ENCODE results near the gene RBSN.
A peak's percentile ranks its signal among the peaks of the same experiment; 100 is the strongest.

The RBSN gene

DNA sequence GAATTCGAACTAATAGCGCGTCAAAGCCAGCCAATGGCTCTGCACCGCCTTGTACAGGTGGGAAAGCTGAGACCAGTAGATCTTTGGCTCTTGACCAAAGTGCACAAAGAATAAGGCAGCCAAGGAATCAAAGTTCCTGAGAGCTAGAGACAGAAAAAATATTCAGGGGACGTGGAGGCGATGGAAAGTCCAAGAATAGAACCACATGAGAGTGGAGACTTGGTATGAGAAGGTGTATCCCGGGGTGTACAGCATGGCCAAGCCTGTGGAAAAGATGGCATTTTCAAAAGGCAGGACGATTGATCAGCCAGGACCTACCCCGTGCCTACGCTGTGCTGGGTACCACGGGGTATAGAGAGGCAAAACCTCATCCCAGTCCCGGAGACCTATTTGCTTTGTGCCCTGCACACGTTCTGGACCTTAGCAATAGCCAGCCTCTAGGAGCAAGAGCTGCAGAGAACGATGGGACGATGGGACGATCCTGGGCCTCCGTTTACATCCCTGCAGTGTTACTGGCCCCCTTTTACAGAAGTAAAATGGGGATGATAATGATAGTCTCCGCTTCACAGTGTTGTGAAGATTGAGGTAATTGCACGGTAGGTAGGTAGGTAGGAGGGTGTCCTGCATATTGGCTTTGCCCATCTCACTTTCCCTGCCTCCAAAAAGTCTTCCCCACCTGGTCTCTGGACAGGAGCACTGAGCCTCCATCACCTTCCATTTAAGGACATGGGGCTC is 583 bp upstream of the RBSN start:
- DNase-seq, result no peak

DNA sequence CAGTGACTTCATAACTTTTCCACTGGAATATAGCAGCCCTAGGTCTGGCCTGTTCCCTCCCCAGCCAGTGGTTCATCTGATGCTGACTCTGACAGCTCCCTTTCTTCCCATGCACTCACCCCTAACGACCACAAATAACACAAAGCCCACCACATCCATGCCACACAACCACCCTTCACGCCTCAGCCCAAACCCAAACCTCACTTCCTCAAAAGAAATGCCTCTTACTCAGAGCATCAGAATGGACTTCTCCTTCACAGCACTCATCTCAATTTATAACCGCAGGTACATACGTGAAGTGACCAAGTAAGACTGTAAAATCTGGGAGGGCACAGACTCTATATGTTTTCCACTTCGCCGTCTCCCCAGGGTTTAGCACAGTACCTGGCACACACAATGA is 1.1 kb downstream of the RBSN start:
- peak; percentile 33 to 49 for DNase-seq

DNA sequence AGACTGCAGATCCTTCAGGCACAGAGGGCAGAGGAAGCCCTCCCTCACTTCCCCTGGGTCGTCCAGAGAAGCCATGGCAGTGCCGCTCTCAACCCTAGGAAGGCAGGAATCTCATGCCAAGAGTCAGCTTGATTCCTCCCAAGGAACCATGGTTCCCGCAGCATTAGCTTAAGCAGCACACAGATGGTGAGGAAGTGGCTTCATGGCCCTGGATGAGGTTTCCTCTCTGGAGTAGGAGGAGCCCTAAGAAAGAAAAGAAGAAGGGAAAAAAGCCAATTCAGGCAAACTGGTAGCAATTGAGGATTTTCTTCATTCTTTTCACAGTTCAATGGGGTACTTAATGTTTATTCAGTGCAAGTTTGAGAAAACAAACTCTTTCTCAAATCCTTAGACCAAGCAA is 2.9 kb downstream of the RBSN start:
- peak in 1 of 2 experiments; percentile 32 for DNase-seq

DNA sequence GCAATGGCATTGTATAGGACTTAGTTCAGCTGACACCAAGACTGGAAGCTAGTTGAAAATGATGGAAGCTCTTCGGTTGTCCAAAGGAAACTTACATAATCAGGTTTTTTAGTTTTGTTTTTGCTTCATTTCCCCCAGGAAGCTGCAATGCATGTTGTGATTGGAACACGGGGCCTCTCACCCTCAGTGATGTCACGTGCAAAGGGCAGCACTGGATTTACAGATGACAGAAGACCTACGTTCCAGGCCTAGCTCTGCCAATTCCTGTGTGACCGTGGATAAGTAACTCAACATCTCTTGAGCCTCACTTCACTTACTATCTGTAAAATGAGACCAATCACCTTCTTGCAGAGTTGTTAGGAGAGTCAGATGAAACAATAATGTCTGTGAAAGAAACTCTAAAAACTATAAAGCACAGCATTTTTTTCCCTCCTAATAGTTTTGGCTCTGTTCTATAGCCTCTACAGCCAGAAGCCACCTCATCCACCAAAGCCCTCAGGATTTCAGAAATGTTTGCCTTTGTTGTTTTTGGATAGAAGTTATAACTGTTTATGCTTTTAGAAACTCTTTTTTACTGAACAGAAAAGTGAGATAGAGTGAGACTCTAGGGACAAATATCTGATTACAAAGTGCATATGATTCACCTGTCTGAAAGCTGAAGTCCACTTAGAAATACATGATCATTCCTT is 4.6 kb downstream of the RBSN start:
- DNase-seq, result no peak

DNA sequence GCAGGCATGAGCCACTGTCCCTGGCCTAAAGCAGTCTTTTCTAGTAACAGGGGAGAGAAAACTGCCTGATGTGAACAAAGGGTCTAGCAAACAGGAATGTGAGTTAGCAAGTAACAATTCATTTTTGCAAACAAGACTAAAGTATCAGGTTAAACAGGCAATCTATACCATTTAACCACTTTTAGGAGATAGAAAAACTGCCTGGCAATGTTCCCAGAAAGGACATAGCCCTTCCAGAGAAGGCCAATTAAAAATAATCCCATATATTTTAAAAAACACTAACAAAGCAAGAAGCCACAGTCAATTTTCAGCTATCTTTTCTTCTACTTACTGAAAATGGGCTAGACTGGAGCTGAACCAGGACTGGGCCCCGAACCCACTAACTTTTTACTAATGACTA is 6.3 kb downstream of the RBSN start:
- DNase-seq, result no peak

DNA sequence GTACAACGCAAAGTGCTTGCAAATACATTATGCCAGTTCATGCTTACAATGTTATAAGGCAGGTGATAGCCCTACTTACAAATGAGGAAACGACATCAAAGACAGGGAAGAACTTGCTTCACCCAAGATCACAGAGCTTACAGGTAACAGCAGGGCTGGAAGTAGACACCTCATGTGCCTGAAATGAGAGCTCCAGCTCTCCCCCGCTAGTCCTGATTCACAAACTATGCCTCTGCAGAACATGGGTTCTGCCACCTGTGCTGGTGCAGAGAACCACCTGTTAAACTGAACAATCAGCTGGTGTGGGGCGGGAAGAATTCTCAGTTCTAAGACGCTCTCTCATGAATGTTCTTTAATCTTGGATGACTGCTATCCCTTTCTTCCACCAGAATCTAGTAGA is 7.4 kb downstream of the RBSN start:
- DNase-seq, result no peak

DNA sequence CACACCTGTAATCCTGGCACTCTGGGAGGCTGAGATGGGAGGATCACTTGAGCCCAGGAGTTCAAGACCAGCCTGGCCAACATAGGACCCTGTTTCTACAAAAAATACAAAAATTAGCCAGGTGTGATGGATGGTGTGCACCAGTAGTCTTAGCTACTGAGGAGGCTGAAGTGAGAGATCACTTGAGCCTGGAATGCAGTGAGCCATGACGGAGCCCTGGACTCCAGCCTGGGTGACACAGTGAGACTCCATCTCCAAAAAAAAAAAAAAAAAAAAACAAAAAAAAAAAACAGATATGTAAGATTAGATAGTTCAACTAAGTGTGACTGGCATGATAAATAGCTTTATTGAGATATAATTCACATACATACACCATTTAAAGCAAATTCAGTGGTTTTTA is 9.7 kb downstream of the RBSN start:
- DNase-seq, result no peak

DNA sequence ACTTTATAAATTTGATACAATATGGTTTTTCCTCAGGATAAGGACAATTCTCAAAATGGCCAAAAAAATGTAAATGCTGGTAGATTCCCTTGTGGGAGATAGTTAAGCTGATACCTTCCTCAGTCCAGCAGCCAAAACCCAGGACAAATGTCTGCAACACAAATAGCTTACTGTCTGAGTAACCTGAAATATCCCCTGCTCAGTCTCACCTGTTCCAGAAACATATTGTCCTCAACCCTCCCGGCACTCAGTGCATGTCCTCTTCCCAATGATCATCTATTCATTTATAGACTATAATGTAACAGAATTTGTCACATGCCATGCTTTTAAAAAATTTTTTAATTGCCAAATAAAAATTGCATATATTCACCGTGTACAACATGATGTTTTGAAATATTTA is 12.2 kb downstream of the RBSN start:
- no peak for DNase-seq

DNA sequence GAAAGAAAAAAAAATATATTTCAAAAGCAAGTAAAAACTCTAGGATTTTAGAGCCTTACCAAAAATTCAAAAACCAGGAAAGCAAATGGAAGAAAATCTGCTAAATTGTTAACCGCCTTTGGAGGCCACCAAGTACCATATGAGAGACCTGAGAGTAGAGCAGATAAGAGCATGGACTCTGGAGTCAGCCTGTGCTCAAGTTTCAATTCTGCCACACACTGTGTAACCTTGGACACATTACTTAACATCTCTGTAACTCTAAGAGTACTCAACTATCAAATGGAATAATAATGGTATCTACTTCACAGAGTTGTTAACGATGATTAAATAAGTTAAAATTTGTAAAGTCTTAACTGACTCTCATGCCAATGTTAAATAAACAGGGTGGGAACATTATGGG is 12.7 kb downstream of the RBSN start:
- no peak for DNase-seq

DNA sequence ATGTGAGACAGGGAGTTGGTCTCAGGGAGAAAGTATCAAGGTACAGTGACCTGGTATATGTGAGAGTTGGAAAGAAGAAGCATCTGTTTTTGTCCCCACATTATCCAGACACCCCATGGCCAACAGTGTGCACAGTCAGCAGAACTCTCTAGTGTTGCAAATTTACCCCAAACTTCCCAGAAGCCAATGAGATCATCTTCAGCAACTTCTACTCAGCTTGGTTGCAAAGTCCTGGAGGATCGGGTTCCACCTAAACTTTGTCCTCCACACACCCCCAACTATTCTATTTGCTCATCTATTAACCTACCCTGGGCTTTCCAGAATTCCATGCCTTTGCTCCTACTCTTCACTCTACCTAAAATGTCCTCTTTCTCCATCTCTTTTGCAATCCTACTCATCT is 15.7 kb downstream of the RBSN start:
- no peak for DNase-seq

DNA sequence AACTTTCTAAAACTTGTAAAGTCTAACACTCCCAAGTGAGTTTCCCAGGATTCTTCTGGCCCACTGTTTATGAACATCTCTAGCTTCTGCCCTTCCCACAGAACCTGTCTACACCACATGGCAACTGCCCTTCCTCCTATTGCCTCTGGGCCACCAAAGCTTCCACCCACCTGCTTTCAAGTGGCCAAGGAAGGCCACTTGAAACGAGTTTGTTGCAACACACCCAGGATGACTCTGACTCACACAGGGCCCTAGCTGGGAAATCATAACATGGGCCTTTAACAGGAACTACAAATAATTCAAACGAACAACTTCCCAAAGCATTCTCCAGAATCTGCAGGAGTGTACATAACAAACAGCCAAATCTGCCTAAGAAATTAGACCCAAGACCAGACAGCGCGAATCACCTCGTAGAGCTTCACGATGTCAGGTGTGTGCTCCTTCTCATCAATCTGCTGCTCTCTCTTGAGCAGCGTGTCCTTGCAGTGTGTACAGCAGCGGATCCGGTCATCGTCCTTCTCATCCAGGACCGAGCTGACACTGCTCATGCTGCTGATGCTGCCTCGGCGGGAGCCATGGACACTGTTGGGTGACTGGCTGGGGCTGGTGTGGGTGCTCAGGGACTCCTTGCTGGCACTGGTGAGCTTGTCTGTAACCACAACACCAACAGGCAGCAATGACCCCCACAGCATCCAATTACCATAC is 16.8 kb downstream of the RBSN start:
- DNase-seq, result no peak

DNA sequence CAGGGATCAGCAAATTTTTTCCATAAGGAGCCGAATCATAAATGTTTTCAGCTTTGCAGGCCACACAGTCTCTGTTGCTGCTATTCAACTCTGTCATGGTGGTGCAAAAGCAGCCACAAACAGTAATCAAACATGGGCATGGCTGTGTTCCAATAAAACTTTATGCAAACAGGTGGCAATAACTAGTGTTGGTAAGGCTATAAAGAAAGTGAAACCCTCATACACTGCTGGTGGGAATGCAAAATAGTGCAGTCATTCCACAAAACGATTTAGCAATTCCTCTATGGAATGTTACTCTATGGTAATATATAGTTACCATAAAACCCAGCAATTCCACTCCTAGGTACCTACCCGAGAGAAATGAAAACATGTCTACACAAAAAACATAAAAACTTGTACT is 19.9 kb downstream of the RBSN start:
- DNase-seq, result no peak

DNA sequence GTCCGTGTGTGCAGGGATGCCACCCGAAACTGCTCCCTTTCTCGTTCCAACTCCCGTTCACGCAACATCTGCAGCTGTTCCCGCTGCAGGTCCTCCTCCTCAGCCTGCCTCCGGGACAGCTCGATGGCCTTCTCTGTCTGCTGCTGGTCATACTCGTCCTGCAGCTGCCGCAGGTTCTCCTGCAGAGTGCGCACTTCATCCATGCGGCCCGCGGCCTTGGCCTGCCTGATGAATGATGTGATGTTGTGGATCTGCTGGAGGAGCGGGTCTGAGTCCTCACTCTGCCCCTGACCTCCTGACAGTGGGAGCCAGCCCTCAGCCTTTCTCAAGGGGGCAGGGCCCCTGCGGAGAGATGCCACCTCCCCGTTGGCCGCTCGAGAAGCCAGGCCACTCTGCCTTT is 24.4 kb downstream of the RBSN start:
- DNase-seq, result no peak

DNA sequence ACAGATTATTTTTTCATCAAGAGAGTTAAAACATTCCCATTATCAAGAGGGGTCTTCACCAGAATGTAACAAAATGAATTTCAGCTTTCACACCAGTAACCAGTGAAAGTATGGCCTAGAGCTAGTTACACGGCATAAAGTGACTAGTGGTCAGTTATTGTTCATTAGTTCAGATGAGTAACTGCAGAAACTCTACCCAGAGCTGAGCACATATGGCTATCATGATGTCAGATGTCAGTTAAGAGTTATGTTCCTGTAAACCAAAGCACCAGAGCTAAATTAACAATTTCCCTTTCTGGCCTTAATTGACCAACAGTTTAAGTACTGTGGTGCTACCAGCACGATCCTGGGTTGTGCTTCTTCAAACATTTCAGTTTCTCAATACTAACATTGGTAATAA is 27.2 kb downstream of the RBSN start:
- no peak for DNase-seq

DNA sequence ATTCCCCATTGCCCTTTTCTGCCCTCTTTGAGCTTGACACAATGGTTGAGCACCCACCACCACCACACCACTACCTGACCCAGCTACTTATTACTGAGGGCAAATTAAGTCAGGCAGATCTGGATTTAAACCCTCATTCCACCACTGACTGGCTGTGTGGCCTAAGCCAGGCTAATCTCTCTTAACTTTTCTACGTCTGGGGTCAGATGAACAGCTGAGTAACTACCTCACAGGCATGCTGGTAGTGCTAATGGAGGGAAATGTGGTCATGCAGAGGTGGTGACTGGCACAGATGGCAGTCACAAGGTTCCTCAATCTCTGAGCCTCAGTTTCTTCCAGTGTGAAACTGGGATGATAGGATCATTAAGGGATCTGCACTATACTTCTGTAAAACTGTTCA is 29.5 kb downstream of the RBSN start:
- DNase-seq, result no peak

DNA sequence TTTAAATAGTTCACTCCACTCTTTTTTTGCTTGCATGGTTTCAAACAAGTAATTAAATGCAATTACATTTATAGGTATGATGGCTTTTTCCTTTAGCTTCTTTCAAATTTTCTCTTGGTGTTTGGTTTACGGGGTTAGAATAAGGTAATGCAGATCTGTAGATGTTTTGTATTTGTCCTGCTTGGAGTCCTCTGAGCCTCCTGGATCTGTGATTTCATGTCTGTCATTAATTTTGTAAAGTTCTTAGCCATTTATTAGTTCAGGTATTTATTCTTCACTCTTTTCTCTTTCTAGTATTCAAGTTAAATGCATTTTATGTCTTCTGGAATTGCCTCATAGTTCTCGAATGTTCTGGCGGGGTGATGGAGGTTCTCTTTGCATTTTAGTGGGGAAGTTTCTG is 32.5 kb downstream of the RBSN start:
- no peak for DNase-seq

DNA sequence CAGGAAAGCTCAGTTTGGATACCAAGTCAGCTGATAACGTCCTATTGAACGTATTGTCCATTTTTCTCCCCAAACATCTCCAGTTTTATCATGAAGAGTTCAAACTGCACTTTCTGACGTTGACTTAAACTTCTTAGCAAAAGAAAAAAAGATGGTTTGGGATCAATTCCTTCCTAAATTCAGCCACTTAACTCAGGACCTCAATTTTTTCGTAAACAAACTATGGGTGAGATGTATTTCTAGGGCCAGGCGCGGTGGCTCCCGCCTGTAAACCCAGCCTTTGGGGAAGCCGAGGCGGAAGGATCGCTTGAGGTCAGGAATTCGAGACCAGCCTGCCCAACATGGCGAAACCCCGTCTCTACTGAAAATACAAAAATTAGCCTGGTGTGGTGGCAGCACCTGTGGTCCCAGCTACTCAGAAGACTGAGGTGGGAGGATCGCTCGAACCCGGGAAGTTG is 33.4 kb downstream of the RBSN start:
- DNase-seq, result no peak

DNA sequence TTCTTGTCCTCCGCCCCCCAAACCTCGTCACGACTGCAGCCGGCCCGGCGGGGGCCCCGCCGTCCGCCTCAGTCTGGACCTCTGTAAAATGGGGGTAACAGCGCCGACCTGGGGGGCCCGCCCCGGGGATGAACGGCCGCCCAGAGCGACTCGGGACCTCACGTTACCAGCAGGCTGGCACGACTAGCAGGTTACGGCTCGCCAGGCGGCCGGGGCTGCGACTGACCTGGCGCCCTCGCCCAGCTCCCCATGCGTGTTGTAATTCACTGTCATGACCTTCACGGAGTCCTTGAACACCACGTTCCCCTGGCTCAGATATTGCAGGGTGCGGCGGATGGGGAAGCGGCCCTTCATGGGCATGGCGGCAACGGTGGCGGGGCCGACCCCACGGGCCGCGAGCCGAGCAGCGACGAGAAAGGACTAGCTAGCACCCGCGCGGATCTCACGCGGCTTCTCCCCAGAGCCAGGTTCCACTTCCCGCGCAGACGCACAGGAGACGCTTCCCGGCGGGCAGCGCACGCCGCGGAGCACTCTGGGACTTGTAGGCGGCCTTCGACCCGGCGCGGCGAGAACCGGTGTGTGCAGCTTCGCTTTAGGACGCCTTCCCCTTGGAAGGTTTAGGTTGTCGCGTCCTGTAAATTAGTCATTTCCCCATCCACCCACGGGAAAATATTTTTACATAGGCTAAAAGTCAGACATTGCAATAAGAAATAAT is 34.0 kb downstream of the RBSN start, which contains the start of gene MRPS25:
TSS of gene MRPS25 (minus strand) at position 481 of the 715 bp plus-strand sequence. CDS start at position 360, 121 bp downstream.
- peak; percentile 90 to 91 for DNase-seq

DNA sequence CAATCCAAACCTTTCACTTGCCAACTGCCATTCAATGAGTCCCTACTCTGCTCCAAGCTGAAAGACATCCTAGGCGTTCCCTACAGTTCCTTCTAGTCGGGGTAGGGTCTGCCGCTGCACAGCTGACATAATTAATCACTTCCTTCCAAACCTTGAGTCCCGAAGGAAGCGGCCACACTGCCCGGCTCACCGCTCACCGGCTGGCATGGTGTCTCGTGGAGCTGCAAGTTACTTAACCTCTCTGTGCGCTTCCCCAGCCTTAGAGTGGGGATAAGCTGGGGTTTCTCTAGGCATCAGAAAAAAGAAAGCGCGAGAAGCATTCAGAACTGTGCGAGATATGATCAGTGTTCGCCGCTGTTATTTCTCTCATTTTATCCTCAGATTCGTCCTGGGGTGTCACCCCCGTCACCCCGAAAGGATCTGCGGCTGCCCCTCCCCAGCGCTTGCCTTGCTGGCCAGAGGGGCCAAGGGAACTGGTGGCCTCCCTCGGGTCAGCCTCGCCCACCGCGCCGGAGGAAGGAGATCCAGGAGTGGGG is 34.6 kb downstream of the RBSN start:
- DNase-seq, result peak; percentile 21 to 54

DNA sequence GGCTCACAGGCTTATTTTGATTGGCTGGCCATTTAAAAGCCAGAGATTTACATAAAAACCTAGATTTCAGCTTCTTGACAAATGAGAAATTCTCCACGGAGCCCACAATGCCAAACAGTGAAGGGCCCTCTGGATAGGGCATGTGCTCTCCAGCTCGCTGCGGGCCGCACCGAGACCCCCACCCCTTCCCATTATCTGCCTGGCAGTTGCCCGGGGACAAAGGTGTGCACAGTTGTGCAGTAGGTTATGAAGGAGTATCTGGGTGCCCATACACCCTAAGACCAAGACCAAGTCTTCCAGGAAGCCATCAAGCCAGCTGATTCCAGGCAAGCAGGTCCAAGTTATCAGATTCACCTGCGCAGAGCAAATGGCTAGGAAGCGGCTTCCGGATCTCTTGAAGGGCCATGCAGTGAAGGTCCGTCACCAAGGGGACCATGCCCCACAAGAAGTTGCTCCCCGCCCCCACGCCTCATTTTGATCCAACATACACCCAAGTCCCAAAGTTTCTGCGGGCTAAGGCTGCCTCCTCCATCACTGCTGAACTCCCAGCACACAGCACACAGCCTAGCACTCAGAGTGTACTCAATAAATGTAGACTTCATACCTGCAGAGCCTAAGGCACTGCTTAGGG is 35.2 kb downstream of the RBSN start:
- DNase-seq, result no peak

DNA sequence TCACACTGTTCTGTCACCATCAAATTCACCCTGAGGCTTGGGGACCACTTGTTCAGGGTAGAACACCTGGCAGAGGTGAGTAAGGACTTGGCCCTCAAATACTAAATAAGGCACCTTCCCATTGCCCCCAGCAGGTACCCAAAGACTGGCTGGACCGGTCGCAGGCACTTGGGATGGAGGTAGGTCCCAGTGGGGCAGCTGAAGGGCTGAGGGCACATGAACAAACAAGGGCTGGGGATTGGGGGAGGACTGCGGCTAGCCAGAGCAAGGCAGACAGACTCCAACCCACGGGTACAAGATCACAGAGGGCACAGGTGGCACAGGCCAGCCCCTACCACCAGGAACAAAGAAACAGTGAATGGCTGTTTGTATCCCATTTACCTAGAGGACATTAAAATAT is 35.7 kb downstream of the RBSN start:
- no peak for DNase-seq

DNA sequence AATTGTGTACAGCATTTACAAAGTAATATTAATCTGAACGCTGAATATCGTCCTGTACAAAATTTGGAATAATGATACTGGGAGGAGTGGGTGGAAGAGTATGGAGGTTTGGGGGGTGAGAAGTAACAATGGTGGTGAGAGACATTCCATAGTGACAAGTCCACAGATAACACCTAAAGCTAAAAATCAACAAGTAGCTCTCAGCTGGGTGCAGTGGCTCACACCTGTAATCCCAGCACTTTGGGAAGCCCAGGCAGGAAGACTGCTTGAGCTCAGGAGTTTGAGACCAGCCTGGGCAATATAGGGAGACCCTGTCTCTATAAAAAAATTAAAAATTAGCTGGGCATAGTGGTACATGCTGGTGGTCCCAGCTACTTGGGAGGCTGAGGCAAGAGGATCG is 38.9 kb downstream of the RBSN start:
- no peak for DNase-seq

Data from Kasumi-1 (cell line).